Skeletal muscle cell (primary cell): ENCODE results near the gene RASL12.
"Not testable (repeated sequence)": the region's sequence is repeated elsewhere in the genome, so short reads cannot be mapped to it uniquely, and the experiment has no call there.

Experiments used
- DNase-seq: peaks from one replicate; pipeline ENCODE4 v3.0.0-alpha.2; 2010; ENCODE audit warnings: low read depth
- H3K4me3 ChIP-seq: 2 replicates; pipeline ENCODE4 v1.5.1; 2011; ENCODE audit warnings: low read depth, mild to moderate bottlenecking, control low read depth, low read length, moderate library complexity

The RASL12 gene

GRCh38 chr15:65077291-65077980 lies 9.6 kb upstream of the RASL12 start:
- no peak for DNase-seq
- H3K4me3 ChIP-seq: no peak overlapping the region

GRCh38 chr15:65076486-65077290 lies 8.9 kb upstream of the RASL12 start, which contains the start of gene KBTBD13:
Gene KBTBD13 (plus strand): TSS chr15:65076746. CDS start chr15:65076816, 70 bp downstream.
- no peak for DNase-seq
- H3K4me3 ChIP-seq: no peak within 1 kb of the TSS

GRCh38 chr15:65075607-65076395 lies 8.0 kb upstream of the RASL12 start:
- not testable (repeated sequence) for H3K4me3 ChIP-seq, DNase-seq

GRCh38 chr15:65074946-65075345 lies 7.2 kb upstream of the RASL12 start:
- not testable (repeated sequence) for DNase-seq, H3K4me3 ChIP-seq

- no peak for DNase-seq
- H3K4me3 ChIP-seq: no peak overlapping the region
Observed at GRCh38 chr15:65072617-65073016, 4.8 kb upstream of the RASL12 start.

- peak; percentile 51 for DNase-seq
- H3K4me3 ChIP-seq: no peak overlapping the region
Observed at GRCh38 chr15:65072027-65072426, 4.2 kb upstream of the RASL12 start.

- no peak overlapping the region for H3K4me3 ChIP-seq
- DNase-seq: peak; percentile 23
Observed at GRCh38 chr15:65071381-65071811, 3.6 kb upstream of the RASL12 start.

- H3K4me3 ChIP-seq: no peak overlapping the region
- no peak for DNase-seq
Observed at GRCh38 chr15:65069779-65070546, 2.2 kb upstream of the RASL12 start.

- no peak overlapping the region for H3K4me3 ChIP-seq
- peak; percentile 90 for DNase-seq
Observed at GRCh38 chr15:65069179-65069578, 1.4 kb upstream of the RASL12 start.

GRCh38 chr15:65068403-65068788 lies 605 bp upstream of the RASL12 start:
- no peak overlapping the region for H3K4me3 ChIP-seq
- no peak for DNase-seq

- H3K4me3 ChIP-seq: peak overlapping the region; percentile 15
- no peak for DNase-seq
Observed at GRCh38 chr15:65067317-65067644, 510 bp downstream of the RASL12 start.

- no peak for DNase-seq
- no peak overlapping the region for H3K4me3 ChIP-seq
Observed at GRCh38 chr15:65066635-65067316, 1.0 kb downstream of the RASL12 start.

- DNase-seq: no peak
- H3K4me3 ChIP-seq: no peak overlapping the region
Observed at GRCh38 chr15:65066001-65066634, 1.7 kb downstream of the RASL12 start.

- DNase-seq: no peak
- no peak overlapping the region for H3K4me3 ChIP-seq
Observed at GRCh38 chr15:65062726-65063125, 5.1 kb downstream of the RASL12 start.

- H3K4me3 ChIP-seq: no peak overlapping the region
- no peak for DNase-seq
Observed at GRCh38 chr15:65062061-65062460, 5.7 kb downstream of the RASL12 start.

- DNase-seq: no peak
- no peak overlapping the region for H3K4me3 ChIP-seq
Observed at GRCh38 chr15:65060641-65061397, 7.0 kb downstream of the RASL12 start.

- H3K4me3 ChIP-seq: no peak overlapping the region
- no peak for DNase-seq
Observed at GRCh38 chr15:65059931-65060596, 7.7 kb downstream of the RASL12 start.
